Testis (tissue), 3 donors: ENCODE measurements around the gene CCDC138. TPM values are rescaled to one million over a fixed set of nuclear protein-coding genes. Genes with fewer than 3 reads are reported as not detected.

Source experiments
- DNase-seq: peaks from one replicate; pipeline ENCODE4 v3.0.0-alpha.2; 2019
- H3K27ac ChIP-seq, 2 donors: fragments of 200-600 bp; sonication (generic); one replicate each; pipeline ENCODE4 v1.5.1; 2019
- H3K27me3 ChIP-seq: fragments of 200-600 bp; sonication (generic); one replicate; pipeline ENCODE4 v1.5.1; 2019
- H3K36me3 ChIP-seq: fragments of 200-600 bp; sonication (generic); one replicate; pipeline ENCODE4 v1.5.1; 2017; ENCODE audit warnings: low read depth; ENCODE audit errors: missing control alignments
- H3K4me1 ChIP-seq: fragments of 200-600 bp; sonication (generic); one replicate; pipeline ENCODE4 v1.5.1; 2019
- H3K4me3 ChIP-seq, 2 donors: fragments of 200-600 bp; sonication (generic); one replicate each; pipeline ENCODE4 v1.5.1; 2017 to 2019
- H3K9me3 ChIP-seq: fragments of 200-600 bp; sonication (generic); one replicate; pipeline ENCODE4 v1.5.1; 2017
- POLR2A ChIP-seq: fragments of 450-650 bp; IDR thresholded peaks from one replicate; pipeline ENCODE4 v1.6.1; 2017; ENCODE audit warnings: antibody characterized with exemption, mild to moderate bottlenecking, moderate library complexity
- WGBS, 2 donors: methylation state at CpG; one replicate each; pipeline ENCODE4 v1.1.5; 2018; 5-methylcytosine and 5-hydroxymethylcytosine counted together
- intact Hi-C: fragments of 100-400 bp; cut with DNase I; formaldehyde crosslinking; loops from one replicate; pipeline ENCODE4 v1.15.1; 2023; ENCODE audit warnings: low total_unique reads
- polyA plus RNA-seq: library from polyadenylated mRNA; stranded (reverse); fragments of 350-450 nt; fragmentation: Illumina TruSeq; extraction: RNeasy Lipid Tissue Mini Kit (QIAGEN cat#74804); gene quantifications from one replicate; pipeline ENCODE4 v1.2.3, GENCODE V29; 2014; ENCODE audit warnings: low read depth, low replicate concordance; ENCODE audit not compliant: insufficient read depth
- total RNA-seq, 2 donors: library from RNA; depleted of rRNA; stranded (reverse); fragments of >200 nt; gene quantifications; one replicate each; pipeline ENCODE4 v1.2.3, GENCODE V29; 2016
- TF ChIP-seq, protein P1 (sequence below), 3 experiments: fragments of 450-650 bp in 2 of 3; fragments of 200-600 bp in 1 of 3; sonication (generic) in 1 of 3; IDR thresholded peaks; one replicate each; pipeline ENCODE4 v1.5.1; 2016 to 2019; ENCODE audit warnings: antibody characterized with exemption in 3 of 3, mild to moderate bottlenecking in 2 of 3, moderate library complexity in 1 of 3

The CCDC138 gene
- total and polyA plus RNA-seq, 3 donors from 2014 or later, result 15.7 to 30.9 (median 19.3) TPM

DNA sequence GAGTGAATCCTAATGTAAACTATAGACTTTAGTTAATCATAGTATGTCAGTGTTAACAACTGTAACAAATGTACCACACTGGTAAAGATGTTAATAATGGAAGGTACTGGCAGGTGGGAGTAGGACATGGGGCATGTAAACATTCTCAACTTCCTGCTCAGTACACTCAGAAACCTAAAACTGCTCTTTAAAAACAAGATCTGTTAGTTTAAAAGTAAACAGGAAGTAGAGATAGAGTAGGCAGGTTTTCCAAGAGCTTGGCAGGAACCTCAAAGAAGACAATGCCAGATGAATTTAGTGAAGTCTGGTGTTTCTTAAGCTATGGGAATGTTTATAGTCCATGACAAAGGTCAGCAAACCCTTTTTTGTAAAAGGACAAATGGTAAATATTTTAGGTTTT is 46.6 kb downstream of the CCDC138 start:
- H3K9me3 ChIP-seq, result no peaks in the 10 kb centered on the region
- DNase-seq, result no peak
- intact Hi-C loops, result no loop called here
- peaks cover 3% of the 10 kb centered on the region for H3K4me1 ChIP-seq
- H3K27me3 ChIP-seq, result no peaks in the 10 kb centered on the region
- no peak for TF ChIP-seq POLR2A
- TF ChIP-seq, protein P1, sequence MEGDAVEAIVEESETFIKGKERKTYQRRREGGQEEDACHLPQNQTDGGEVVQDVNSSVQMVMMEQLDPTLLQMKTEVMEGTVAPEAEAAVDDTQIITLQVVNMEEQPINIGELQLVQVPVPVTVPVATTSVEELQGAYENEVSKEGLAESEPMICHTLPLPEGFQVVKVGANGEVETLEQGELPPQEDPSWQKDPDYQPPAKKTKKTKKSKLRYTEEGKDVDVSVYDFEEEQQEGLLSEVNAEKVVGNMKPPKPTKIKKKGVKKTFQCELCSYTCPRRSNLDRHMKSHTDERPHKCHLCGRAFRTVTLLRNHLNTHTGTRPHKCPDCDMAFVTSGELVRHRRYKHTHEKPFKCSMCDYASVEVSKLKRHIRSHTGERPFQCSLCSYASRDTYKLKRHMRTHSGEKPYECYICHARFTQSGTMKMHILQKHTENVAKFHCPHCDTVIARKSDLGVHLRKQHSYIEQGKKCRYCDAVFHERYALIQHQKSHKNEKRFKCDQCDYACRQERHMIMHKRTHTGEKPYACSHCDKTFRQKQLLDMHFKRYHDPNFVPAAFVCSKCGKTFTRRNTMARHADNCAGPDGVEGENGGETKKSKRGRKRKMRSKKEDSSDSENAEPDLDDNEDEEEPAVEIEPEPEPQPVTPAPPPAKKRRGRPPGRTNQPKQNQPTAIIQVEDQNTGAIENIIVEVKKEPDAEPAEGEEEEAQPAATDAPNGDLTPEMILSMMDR (IDR thresholded peaks at IDR 0.05), result no peak
- no peaks in the 10 kb centered on the region for H3K36me3 ChIP-seq
- no peak overlapping the region for H3K4me3 ChIP-seq
- no peak overlapping the region for H3K27ac ChIP-seq

DNA sequence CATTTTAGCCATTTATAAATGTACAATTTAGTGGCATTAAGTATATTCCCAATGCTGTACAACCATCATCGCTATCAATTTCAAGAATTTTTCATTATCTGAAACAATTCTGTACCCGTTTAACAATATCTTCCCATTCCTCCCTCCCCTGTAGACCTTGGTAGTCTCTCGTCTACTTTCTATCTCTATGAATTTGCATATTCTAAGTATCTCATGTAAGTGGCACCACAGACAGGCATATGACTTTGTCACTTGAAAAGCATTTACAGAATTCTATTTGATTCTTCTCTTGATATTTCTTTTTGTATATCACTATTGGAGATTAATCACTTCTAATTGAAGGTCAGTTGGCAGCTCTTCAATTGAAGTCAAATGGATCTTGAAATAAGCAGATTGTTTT is 48.0 kb downstream of the CCDC138 start:
- Histone ChIP-seq H3K36me3 (no peaks in the 10 kb centered on the region), H3K4me3 (no peak overlapping the region), H3K9me3 (no peaks in the 10 kb centered on the region), H3K27ac (no peak overlapping the region), H3K27me3 (no peaks in the 10 kb centered on the region), H3K4me1 (peaks cover 3% of the 10 kb centered on the region)
- DNase-seq, result no peak
- TF ChIP-seq, protein P1 (IDR thresholded peaks at IDR 0.05), result no peak
- TF ChIP-seq POLR2A, result no peak
- intact Hi-C loops, result no loop called here
- 71 to 81% methylated on average over 3 of the region's 3 CpGs for WGBS, 2 donors

DNA sequence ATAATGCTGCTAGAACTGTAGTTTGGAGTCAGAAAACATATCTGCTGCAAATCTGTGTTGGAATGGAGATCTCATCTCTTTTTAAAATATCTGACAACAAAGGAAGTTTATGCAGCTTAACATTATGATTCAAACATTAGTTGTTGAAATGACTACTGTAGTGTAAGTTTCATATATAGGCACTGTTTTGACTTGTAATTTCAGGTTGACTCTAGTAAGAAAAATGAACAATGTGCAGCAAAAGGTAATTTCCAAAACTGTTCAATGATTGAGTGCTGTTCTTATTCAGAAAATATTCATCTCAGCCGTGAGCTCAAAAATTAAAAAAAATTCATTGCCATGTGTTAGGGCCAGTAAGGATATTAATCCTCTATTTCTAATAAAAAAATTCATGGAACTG is 48.5 kb downstream of the CCDC138 start:
- H3K9me3 ChIP-seq, result no peaks in the 10 kb centered on the region
- intact Hi-C loops, result no loop called here
- no peak overlapping the region for H3K27ac ChIP-seq
- H3K27me3 ChIP-seq, result no peaks in the 10 kb centered on the region
- DNase-seq, result no peak
- no peak for TF ChIP-seq POLR2A
- H3K4me3 ChIP-seq, result no peak overlapping the region
- H3K4me1 ChIP-seq, result peaks cover 3% of the 10 kb centered on the region
- 92 to 97% methylated on average over 1 of the region's 1 CpG for WGBS, 2 donors
- H3K36me3 ChIP-seq, result no peaks in the 10 kb centered on the region

DNA sequence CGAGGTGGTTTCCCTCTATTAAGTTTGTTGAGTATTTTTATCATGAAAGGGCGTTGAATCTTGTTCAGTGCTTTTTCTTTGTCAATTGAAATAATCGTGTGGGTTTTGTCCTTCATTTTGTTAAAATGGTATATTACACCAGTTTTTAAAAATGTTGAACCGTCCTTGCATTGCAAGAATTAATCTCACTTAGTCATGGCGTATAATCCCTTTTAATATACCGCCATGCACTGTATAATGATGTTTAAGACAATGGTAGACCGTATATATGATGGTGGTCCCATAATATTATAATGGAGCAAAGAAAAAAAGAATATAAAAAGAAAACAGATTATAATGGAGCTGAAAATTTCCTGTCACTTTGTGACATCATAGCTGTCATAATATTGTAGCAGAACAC is 50.6 kb downstream of the CCDC138 start:
- no peaks in the 10 kb centered on the region for H3K36me3 ChIP-seq
- 96 to 97% methylated on average over 7 of the region's 7 CpGs for WGBS, 2 donors
- intact Hi-C loops, result no loop called here
- H3K27ac ChIP-seq, result no peak overlapping the region
- no peaks in the 10 kb centered on the region for H3K27me3 ChIP-seq
- TF ChIP-seq, protein P1 (IDR thresholded peaks at IDR 0.05), result no peak
- TF ChIP-seq POLR2A, result no peak
- H3K9me3 ChIP-seq, result no peaks in the 10 kb centered on the region
- no peaks in the 10 kb centered on the region for H3K4me1 ChIP-seq
- H3K4me3 ChIP-seq, result no peak overlapping the region
- no peak for DNase-seq

DNA sequence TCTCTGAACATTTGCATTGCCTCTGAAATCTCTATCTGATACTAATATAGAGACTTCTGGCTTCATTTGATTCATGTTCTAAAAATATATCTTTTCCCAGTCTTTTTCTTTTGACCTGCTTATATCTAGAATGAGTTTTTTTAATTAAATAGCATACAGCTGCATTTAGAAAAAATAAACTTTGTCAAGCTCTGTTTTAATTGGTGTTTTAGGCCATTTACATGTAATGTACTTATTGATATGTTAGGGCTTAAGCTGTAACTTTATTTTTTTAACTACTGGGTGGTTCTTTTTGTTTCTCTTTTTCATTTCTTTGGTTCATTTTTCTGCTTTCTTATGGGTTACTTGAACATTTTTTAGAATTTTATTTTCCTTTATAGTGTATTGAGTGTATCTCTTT is 54.9 kb downstream of the CCDC138 start:
- no peaks in the 10 kb centered on the region for H3K27me3 ChIP-seq
- no peak for DNase-seq
- intact Hi-C loops, result no loop called here

More for the DNA sequence above, 54.9 kb downstream of the CCDC138 start:
- no peaks in the 10 kb centered on the region for H3K9me3 ChIP-seq
- no peaks in the 10 kb centered on the region for H3K4me1 ChIP-seq
- no peaks in the 10 kb centered on the region for H3K36me3 ChIP-seq
- no peak overlapping the region for H3K4me3 ChIP-seq
- no peak for TF ChIP-seq POLR2A
- TF ChIP-seq, protein P1 (IDR thresholded peaks at IDR 0.05), result no peak
- no peak overlapping the region for H3K27ac ChIP-seq
